CD14-positive monocyte (primary cell): Measurements from ENCODE around the gene DKKL1. TPM values are rescaled to one million over a fixed set of nuclear protein-coding genes. Genes with fewer than 3 reads are reported as not detected.

Experiments used
- DNase-seq, 3 donors: peaks; one replicate each; pipeline ENCODE4 v3.0.0-alpha.2; 2011 to 2022
- H2AFZ ChIP-seq: 2 replicates; pipeline ENCODE4 v1.6.0; 2012; ENCODE audit warnings: mild to moderate bottlenecking, low read depth, low read length, inconsistent platforms; ENCODE audit not compliant: insufficient read depth, poor library complexity, severe bottlenecking
- H3K27ac ChIP-seq, 2 donors: 1 replicate in 1 of 2; 2 replicates in 1 of 2; pipeline ENCODE4 v1.5.1; 2012 to 2013; ENCODE audit warnings: low read length in 2 of 2, control low read depth in 1 of 2, inconsistent platforms in 1 of 2, low read depth in 1 of 2, mild to moderate bottlenecking in 1 of 2
- H3K27me3 ChIP-seq, 2 donors: one replicate each; pipeline versions ENCODE4 v1.6.0 to v1.6.1; 2011 to 2013; ENCODE audit warnings: low read length in 2 of 2; ENCODE audit not compliant: control insufficient read depth in 2 of 2, insufficient read depth in 2 of 2
- H3K36me3 ChIP-seq, 2 donors: replicated peaks in 1 of 2; 1 replicate in 1 of 2; 2 replicates in 1 of 2; pipeline versions ENCODE4 v1.5.1 to v1.6.1; 2012 to 2013; ENCODE audit warnings: low read length in 2 of 2, control low read depth in 1 of 2, inconsistent platforms in 1 of 2, mild to moderate bottlenecking in 1 of 2; ENCODE audit not compliant: insufficient read depth in 2 of 2, control insufficient read depth in 1 of 2
- H3K4me1 ChIP-seq, 2 donors: 1 replicate in 1 of 2; 2 replicates in 1 of 2; pipeline versions ENCODE4 v1.5.1 to v1.6.1; 2012 to 2013; ENCODE audit warnings: low read length in 2 of 2, control low read depth in 1 of 2, inconsistent platforms in 1 of 2, mild to moderate bottlenecking in 1 of 2, moderate library complexity in 1 of 2; ENCODE audit not compliant: insufficient read depth in 2 of 2, control insufficient read depth in 1 of 2
- H3K4me2 ChIP-seq: replicated peaks from 2 replicates; pipeline ENCODE3; 2012; ENCODE audit warnings: low read length, moderate library complexity, mild to moderate bottlenecking; ENCODE audit not compliant: poor library complexity, severe bottlenecking; ENCODE audit errors: extremely low read depth
- H3K4me3 ChIP-seq, 3 experiments: fragments of 200-600 bp in 1 of 3; sonication (generic) in 1 of 3; replicated peaks in 1 of 3; 1 replicate in 2 of 3; 2 replicates in 1 of 3; pipeline ENCODE4 v1.5.1; 2011 to 2013; ENCODE audit warnings: low read length in 3 of 3, mild to moderate bottlenecking in 3 of 3, control low read depth in 2 of 3, low read depth in 2 of 3, inconsistent platforms in 1 of 3, moderate library complexity in 1 of 3
- H3K79me2 ChIP-seq: 2 replicates; pipeline ENCODE4 v1.6.0; 2012; ENCODE audit warnings: mild to moderate bottlenecking, control low read depth, inconsistent platforms, low read length, moderate library complexity; ENCODE audit not compliant: insufficient read depth
- H3K9ac ChIP-seq: 2 replicates; pipeline ENCODE4 v1.6.0; 2017; ENCODE audit warnings: low read length, mild to moderate bottlenecking; ENCODE audit not compliant: insufficient read depth, poor library complexity, severe bottlenecking
- H3K9me3 ChIP-seq, 2 donors: replicated peaks in 1 of 2; 1 replicate in 1 of 2; 2 replicates in 1 of 2; pipeline versions ENCODE4 v1.5.1 to v1.6.1; 2012 to 2013; ENCODE audit warnings: low read length in 2 of 2, control low read depth in 1 of 2; ENCODE audit not compliant: control insufficient read depth in 1 of 2, insufficient read depth in 1 of 2
- H4K20me1 ChIP-seq: 2 replicates; pipeline ENCODE4 v1.6.0; 2012; ENCODE audit warnings: mild to moderate bottlenecking, low read length, control low read depth, moderate library complexity; ENCODE audit not compliant: insufficient read depth
- H3K27ac Mint-ChIP-seq, 7 donors: one replicate each; pipeline ENCODE4 v1.8.0; 2020; ENCODE audit warnings: mild to moderate bottlenecking in 7 of 7, mixed read lengths in 7 of 7, moderate library complexity in 6 of 7, inconsistent platforms in 2 of 7
- H3K27me3 Mint-ChIP-seq, 3 donors: one replicate each; pipeline ENCODE4 v1.8.0; 2021 to 2022; ENCODE audit warnings: low read depth in 3 of 3, mild to moderate bottlenecking in 3 of 3, mixed read lengths in 3 of 3, moderate library complexity in 3 of 3, inconsistent platforms in 1 of 3
- H3K36me3 Mint-ChIP-seq, 2 donors: one replicate each; pipeline ENCODE4 v1.8.0; 2020; ENCODE audit warnings: mixed read lengths in 2 of 2, inconsistent platforms in 1 of 2, mild to moderate bottlenecking in 1 of 2
- H3K4me1 Mint-ChIP-seq: one replicate; pipeline ENCODE4 v1.8.0; 2020; ENCODE audit warnings: mild to moderate bottlenecking, mixed read lengths
- H3K4me3 Mint-ChIP-seq, 2 donors: one replicate each; pipeline ENCODE4 v1.8.0; 2020; ENCODE audit warnings: mild to moderate bottlenecking in 2 of 2, mixed read lengths in 2 of 2, moderate library complexity in 1 of 2
- H3K9me3 Mint-ChIP-seq, 7 donors: one replicate each; pipeline ENCODE4 v1.8.0; 2020 to 2022; ENCODE audit warnings: mixed read lengths in 7 of 7, mild to moderate bottlenecking in 6 of 7, moderate library complexity in 6 of 7, inconsistent platforms in 2 of 7
- CTCF ChIP-seq: fragments of 200-600 bp; IDR thresholded peaks from one replicate; pipeline ENCODE4 v1.8.0; 2022; ENCODE audit warnings: antibody characterized with exemption, mild to moderate bottlenecking
- WGBS: methylation state at CpG from one replicate; pipeline ENCODE4 v1.1.5; 2013; ENCODE audit warnings: missing lambda C conversion rate; ENCODE audit not compliant: insufficient coverage; 5-methylcytosine and 5-hydroxymethylcytosine counted together
- intact Hi-C, 2 donors: fragments of 100-400 bp; cut with micrococcal nuclease; formaldehyde crosslinking; loops; one replicate each; pipeline versions ENCODE4 v1.15.0 to v1.15.1; 2023
- polyA plus RNA-seq, 3 donors: library from polyadenylated mRNA; depleted of rRNA in 1 of 3; unstranded in 2 of 3; stranded (reverse) in 1 of 3; fragments of 300-500 nt in 2 of 3; fragments of >200 nt in 1 of 3; fragmentation: Illumina TruSeq in 2 of 3; gene quantifications; 1 replicate in 2 of 3; 2 replicates in 1 of 3; pipeline ENCODE4 v1.2.3, GENCODE V29; 2012 to 2021

DKKL1 gene
- polyA plus RNA-seq, 3 donors = not detected

- WGBS = 86% methylated on average over 2 of the region's 7 CpGs
- peaks cover 24 to 29% of the 10 kb centered on the region in 2 donors for H3K27me3 ChIP-seq
- H3K4me2 ChIP-seq = no peak overlapping the region
Measured at GRCh38 chr19:49417088-49417487, 53.4 kb downstream of the DKKL1 start.

GRCh38 chr19:49418511-49418910, 54.8 kb downstream of the DKKL1 start:
- Histone ChIP-seq H3K4me2 (no peak overlapping the region), H4K20me1 (no peaks in the 10 kb centered on the region), H3K27ac (no peak overlapping the region), H3K79me2 (no peaks in the 10 kb centered on the region), H2AFZ (no peak overlapping the region), H3K9ac (no peak overlapping the region), H3K4me1 (peaks cover 13 to 19% of the 10 kb centered on the region in 2 donors), H3K4me3 (no peak overlapping the region), H3K9me3 (peaks cover 0 to 14% of the 10 kb centered on the region in 2 donors), H3K36me3 (no peaks in the 10 kb centered on the region), H3K27me3 (peaks cover 37 to 43% of the 10 kb centered on the region in 2 donors)
- no peak overlapping the region for H3K27ac Mint-ChIP-seq
- H3K27me3 Mint-ChIP-seq = peaks cover 50 to 56% (median 52%) of the 10 kb centered on the region in 3 donors
- intact Hi-C loops = no loop called here
- H3K4me1 Mint-ChIP-seq = peaks cover 31% of the 10 kb centered on the region
- H3K4me3 Mint-ChIP-seq = no peak overlapping the region
- TF ChIP-seq CTCF = no peak
- H3K36me3 Mint-ChIP-seq = peaks cover 0 to 16% of the 10 kb centered on the region in 2 donors
- no peak for DNase-seq
- H3K9me3 Mint-ChIP-seq = peaks cover 0 to 12% (median 7%) of the 10 kb centered on the region in 7 donors
- 86% methylated on average over 1 of the region's 5 CpGs for WGBS

More at GRCh38 chr19:49417088-49417487, 53.4 kb downstream of the DKKL1 start:
- Histone ChIP-seq H3K4me3 (no peak overlapping the region), H3K79me2 (no peaks in the 10 kb centered on the region), H3K9me3 (peaks cover 0 to 6% of the 10 kb centered on the region in 2 donors), H3K36me3 (no peaks in the 10 kb centered on the region), H3K4me1 (peaks cover 3 to 4% of the 10 kb centered on the region in 2 donors), H3K9ac (no peak overlapping the region), H2AFZ (no peak overlapping the region), H3K27ac (no peak overlapping the region), H4K20me1 (no peaks in the 10 kb centered on the region)
- peaks cover 22% of the 10 kb centered on the region for H3K4me1 Mint-ChIP-seq
- intact Hi-C loops = no loop called here
- no peak overlapping the region for H3K4me3 Mint-ChIP-seq
- peaks cover 0 to 11% of the 10 kb centered on the region in 2 donors for H3K36me3 Mint-ChIP-seq
- H3K9me3 Mint-ChIP-seq = peaks cover 0 to 9% (median 6%) of the 10 kb centered on the region in 7 donors
- peaks cover 39 to 44% (median 43%) of the 10 kb centered on the region in 3 donors for H3K27me3 Mint-ChIP-seq
- no peak for DNase-seq
- H3K27ac Mint-ChIP-seq = no peak overlapping the region
- TF ChIP-seq CTCF = no peak
